Measurements from ENCODE around the gene TINAGL1.

The TINAGL1 gene

GRCh38 chr1:31620631-31621497, 44.5 kb downstream of the TINAGL1 start:
- Histone ChIP-seq H3K27ac (ENCODE audit: low read length) (no peak overlapping the region), H3K4me3 (ENCODE audit: low read length) (no peak overlapping the region), H3K9me3 (ENCODE audit: insufficient read depth, low read depth, low read length) (no peaks in the 10 kb centered on the region), H3K9ac (ENCODE audit: low read depth, low read length) (no peak overlapping the region), H3K4me1 (ENCODE audit: insufficient read depth, low read length) (no peaks in the 10 kb centered on the region), H3K36me3 (ENCODE audit: insufficient read depth, low read depth, low read length) (no peaks in the 10 kb centered on the region), H3K27me3 (ENCODE audit: insufficient read depth, low read length) (peaks cover 40% of the 10 kb centered on the region)

DNA sequence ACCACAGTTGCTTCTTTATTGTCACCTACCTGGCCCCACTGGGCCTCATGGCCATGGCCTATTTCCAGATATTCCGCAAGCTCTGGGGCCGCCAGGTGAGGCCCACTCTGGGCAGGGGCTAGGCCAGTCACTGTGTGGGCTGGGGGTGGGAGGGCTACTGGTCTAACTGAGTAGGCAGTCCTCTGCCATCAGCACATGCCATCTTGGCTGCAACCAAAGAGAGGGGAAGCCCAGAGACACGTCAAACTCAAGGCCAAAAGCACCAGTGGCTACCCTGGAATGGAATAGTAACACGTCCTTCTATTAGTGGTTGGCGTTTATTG, 45.1 kb downstream of the TINAGL1 start:
- no peaks in the 10 kb centered on the region for H3K36me3 ChIP-seq (ENCODE audit: insufficient read depth, low read depth, low read length)
- no peaks in the 10 kb centered on the region for H3K9me3 ChIP-seq (ENCODE audit: insufficient read depth, low read depth, low read length)
- no peak overlapping the region for H3K4me3 ChIP-seq (ENCODE audit: low read length)
- H3K4me1 ChIP-seq (ENCODE audit: insufficient read depth, low read length), result no peaks in the 10 kb centered on the region
- H3K27ac ChIP-seq (ENCODE audit: low read length), result no peak overlapping the region
- H3K9ac ChIP-seq (ENCODE audit: low read depth, low read length), result no peak overlapping the region
- peaks cover 34% of the 10 kb centered on the region for H3K27me3 ChIP-seq (ENCODE audit: insufficient read depth, low read length)

DNA sequence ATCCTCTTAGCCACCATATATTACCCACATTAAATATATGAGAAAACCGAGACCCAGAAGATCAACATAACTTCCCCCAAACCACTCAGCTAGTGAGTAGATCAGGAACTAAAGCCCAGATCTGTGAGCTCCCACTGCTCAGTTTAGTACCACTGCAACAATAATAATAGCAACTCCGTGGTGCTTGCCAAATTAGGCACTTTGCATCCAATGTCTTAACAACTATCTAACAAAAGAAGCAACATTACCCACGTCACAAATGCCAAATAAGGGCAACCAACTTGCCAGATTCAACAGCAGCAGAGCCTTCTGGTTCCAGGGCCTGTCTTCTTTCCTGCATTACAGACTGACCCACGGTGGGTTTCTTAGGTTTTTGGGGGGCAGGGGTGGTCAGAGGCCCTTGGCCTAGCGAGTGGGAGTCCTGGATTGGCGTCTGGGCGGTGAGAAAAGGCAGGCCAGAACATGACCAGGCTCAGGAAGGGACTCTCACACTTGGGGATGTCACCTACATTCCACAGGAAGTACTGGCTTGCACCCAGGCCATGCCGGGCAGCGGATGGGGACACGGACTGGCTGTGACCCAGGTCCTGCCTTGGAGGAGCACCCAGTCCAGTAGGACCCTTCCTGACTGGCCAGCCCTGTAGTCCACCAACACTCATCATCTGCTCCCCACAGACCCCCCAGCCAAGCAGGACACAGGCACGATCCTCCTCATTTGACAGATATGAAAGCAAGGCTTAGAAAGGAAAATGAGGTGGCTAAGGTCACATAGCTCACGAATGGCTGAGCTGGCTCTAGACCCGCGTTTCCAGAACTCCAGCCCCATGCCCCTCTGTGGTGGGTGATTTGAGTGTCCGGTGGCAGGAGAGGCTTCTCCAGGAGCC, 45.8 kb downstream of the TINAGL1 start:
- no peak overlapping the region for H3K27ac ChIP-seq (ENCODE audit: low read length)
- no peak overlapping the region for H3K9ac ChIP-seq (ENCODE audit: low read depth, low read length)

GRCh38 chr1:31623365-31623764, 47.0 kb downstream of the TINAGL1 start:
- no peak overlapping the region for H3K4me3 ChIP-seq (ENCODE audit: low read length)
- H3K27me3 ChIP-seq (ENCODE audit: insufficient read depth, low read length), result peaks cover 17% of the 10 kb centered on the region
- no peaks in the 10 kb centered on the region for H3K9me3 ChIP-seq (ENCODE audit: insufficient read depth, low read depth, low read length)
- H3K9ac ChIP-seq (ENCODE audit: low read depth, low read length), result no peak overlapping the region
- peaks cover 5% of the 10 kb centered on the region; the same call in 1 of the 2 replicates for H3K36me3 ChIP-seq (ENCODE audit: insufficient read depth, low read depth, low read length)
- no peak overlapping the region for H3K27ac ChIP-seq (ENCODE audit: low read length)
- H3K4me1 ChIP-seq (ENCODE audit: insufficient read depth, low read length), result no peaks in the 10 kb centered on the region

More for the DNA sequence above, 45.8 kb downstream of the TINAGL1 start:
- no peaks in the 10 kb centered on the region for H3K4me1 ChIP-seq (ENCODE audit: insufficient read depth, low read length)
- peaks cover 28% of the 10 kb centered on the region for H3K27me3 ChIP-seq (ENCODE audit: insufficient read depth, low read length)
- H3K9me3 ChIP-seq (ENCODE audit: insufficient read depth, low read depth, low read length), result no peaks in the 10 kb centered on the region
- no peaks in the 10 kb centered on the region for H3K36me3 ChIP-seq (ENCODE audit: insufficient read depth, low read depth, low read length)
- H3K4me3 ChIP-seq (ENCODE audit: low read length), result no peak overlapping the region

DNA sequence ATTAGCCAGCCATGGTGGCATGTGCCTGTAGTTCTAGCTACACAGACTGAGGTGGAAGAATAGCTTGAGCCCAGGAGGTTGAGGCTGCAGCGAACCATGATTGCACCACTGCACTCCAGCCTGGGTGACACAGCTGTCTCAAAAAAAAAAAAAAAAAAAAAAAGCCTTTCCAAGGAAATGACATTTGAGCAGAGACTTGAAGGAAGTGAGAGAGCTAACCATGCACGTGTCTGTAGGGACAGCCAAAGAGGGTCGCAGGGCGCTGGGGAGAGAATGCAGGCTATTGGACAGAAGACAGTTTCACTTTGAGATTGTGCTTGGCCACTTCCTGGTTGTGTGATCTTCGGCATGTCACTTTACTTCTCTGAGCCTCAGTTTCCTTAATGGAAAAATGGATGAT, 48.0 kb downstream of the TINAGL1 start:
- Histone ChIP-seq H3K27me3 (ENCODE audit: insufficient read depth, low read length) (peaks cover 8% of the 10 kb centered on the region; the same call in 1 of the 2 replicates), H3K4me3 (ENCODE audit: low read length) (no peak overlapping the region), H3K9me3 (ENCODE audit: insufficient read depth, low read depth, low read length) (no peaks in the 10 kb centered on the region), H3K36me3 (ENCODE audit: insufficient read depth, low read depth, low read length) (peaks cover 14% of the 10 kb centered on the region), H3K9ac (ENCODE audit: low read depth, low read length) (no peak overlapping the region), H3K27ac (ENCODE audit: low read length) (no peak overlapping the region), H3K4me1 (ENCODE audit: insufficient read depth, low read length) (no peaks in the 10 kb centered on the region)

GRCh38 chr1:31624731-31625514, 48.6 kb downstream of the TINAGL1 start:
- no peak overlapping the region for H3K9ac ChIP-seq (ENCODE audit: low read depth, low read length)
- peaks cover 20% of the 10 kb centered on the region for H3K36me3 ChIP-seq (ENCODE audit: insufficient read depth, low read depth, low read length)
- 0 out of 2 replicates have a peak, but pooled peaks cover 1% of the 10 kb centered on the region for H3K27me3 ChIP-seq (ENCODE audit: insufficient read depth, low read length)
- H3K4me1 ChIP-seq (ENCODE audit: insufficient read depth, low read length), result no peaks in the 10 kb centered on the region
- H3K9me3 ChIP-seq (ENCODE audit: insufficient read depth, low read depth, low read length), result no peaks in the 10 kb centered on the region
- H3K4me3 ChIP-seq (ENCODE audit: low read length), result no peak overlapping the region
- no peak overlapping the region for H3K27ac ChIP-seq (ENCODE audit: low read length)

GRCh38 chr1:31625561-31626222, 49.4 kb downstream of the TINAGL1 start:
- H3K27ac ChIP-seq (ENCODE audit: low read length), result no peak overlapping the region
- H3K36me3 ChIP-seq (ENCODE audit: insufficient read depth, low read depth, low read length), result peaks cover 28% of the 10 kb centered on the region

DNA sequence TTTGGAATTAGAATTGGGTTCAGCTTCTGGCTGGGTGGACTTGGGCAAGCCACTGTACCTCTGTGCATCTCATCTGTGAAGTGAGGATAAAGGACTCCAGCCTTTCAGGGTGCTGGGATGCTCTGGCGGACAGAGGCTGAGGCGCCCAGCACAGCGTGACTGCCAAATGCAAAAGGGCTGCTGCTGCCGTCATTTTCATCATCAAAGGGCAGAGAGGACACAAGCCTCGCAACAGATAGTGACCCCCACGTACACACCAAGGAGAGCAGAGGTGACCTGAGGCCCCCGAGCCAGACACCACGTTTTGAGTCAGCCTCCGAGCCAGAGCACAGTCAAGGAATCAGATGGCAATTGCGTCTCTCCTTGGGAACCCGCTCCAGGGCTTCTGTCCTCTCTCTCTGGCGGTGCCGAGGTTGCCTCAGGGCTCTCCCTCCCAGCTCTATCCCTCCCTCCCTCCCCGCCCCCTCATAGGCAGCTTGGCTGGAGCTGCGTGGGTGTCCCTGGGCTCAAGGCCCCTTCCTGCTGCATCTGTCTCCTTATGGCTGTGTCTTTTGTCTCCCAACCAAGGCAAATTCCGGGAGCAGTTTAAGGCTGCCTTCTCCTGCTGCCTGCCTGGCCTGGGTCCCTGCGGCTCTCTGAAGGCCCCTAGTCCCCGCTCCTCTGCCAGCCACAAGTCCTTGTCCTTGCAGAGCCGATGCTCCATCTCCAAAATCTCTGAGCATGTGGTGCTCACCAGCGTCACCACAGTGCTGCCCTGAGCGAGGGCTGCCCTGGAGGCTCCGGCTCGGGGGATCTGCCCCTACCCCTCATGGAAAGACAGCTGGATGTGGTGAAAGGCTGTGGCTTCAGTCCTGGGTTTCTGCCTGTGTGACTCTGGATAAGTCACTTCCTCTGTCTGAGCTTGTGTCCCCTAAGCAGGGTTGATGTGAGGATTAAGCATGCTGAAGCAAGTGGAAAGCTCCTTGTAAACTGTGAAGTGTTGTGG, 50.2 kb downstream of the TINAGL1 start:
- no peak overlapping the region for H3K27ac ChIP-seq (ENCODE audit: low read length)
- no peaks in the 10 kb centered on the region for H3K9me3 ChIP-seq (ENCODE audit: insufficient read depth, low read depth, low read length)
- no peak overlapping the region for H3K4me3 ChIP-seq (ENCODE audit: low read length)
- H3K4me1 ChIP-seq (ENCODE audit: insufficient read depth, low read length), result no peaks in the 10 kb centered on the region
- no peaks in the 10 kb centered on the region for H3K27me3 ChIP-seq (ENCODE audit: insufficient read depth, low read length)
- H3K9ac ChIP-seq (ENCODE audit: low read depth, low read length), result no peak overlapping the region
- H3K36me3 ChIP-seq (ENCODE audit: insufficient read depth, low read depth, low read length), result peaks cover 35% of the 10 kb centered on the region

More at GRCh38 chr1:31625561-31626222, 49.4 kb downstream of the TINAGL1 start:
- no peaks in the 10 kb centered on the region for H3K9me3 ChIP-seq (ENCODE audit: insufficient read depth, low read depth, low read length)
- H3K4me3 ChIP-seq (ENCODE audit: low read length), result no peak overlapping the region
- H3K27me3 ChIP-seq (ENCODE audit: insufficient read depth, low read length), result no peaks in the 10 kb centered on the region
- H3K4me1 ChIP-seq (ENCODE audit: insufficient read depth, low read length), result no peaks in the 10 kb centered on the region
- no peak overlapping the region for H3K9ac ChIP-seq (ENCODE audit: low read depth, low read length)

GRCh38 chr1:31627301-31627929, 51.1 kb downstream of the TINAGL1 start:
- Histone ChIP-seq H3K36me3 (ENCODE audit: insufficient read depth, low read depth, low read length) (peaks cover 37% of the 10 kb centered on the region), H3K9ac (ENCODE audit: low read depth, low read length) (no peak overlapping the region)

More at GRCh38 chr1:31627301-31627929, 51.1 kb downstream of the TINAGL1 start:
- Histone ChIP-seq H3K9me3 (ENCODE audit: insufficient read depth, low read depth, low read length) (no peaks in the 10 kb centered on the region), H3K4me1 (ENCODE audit: insufficient read depth, low read length) (no peaks in the 10 kb centered on the region), H3K4me3 (ENCODE audit: low read length) (no peak overlapping the region), H3K27me3 (ENCODE audit: insufficient read depth, low read length) (no peaks in the 10 kb centered on the region), H3K27ac (ENCODE audit: low read length) (no peak overlapping the region)
